Vagina (tissue), 2 donors: ENCODE data around the gene GDI1. TPM values are rescaled to one million over a fixed set of nuclear protein-coding genes. Genes with fewer than 3 reads are reported as not detected.

Experiments used
- DNase-seq, 2 donors: peaks; one replicate each; pipeline ENCODE4 v3.0.0-alpha.2; 2017; ENCODE audit errors: extremely low spot score in 2 of 2
- H3K27ac ChIP-seq: fragments of 200-600 bp; sonication (generic); one replicate; pipeline ENCODE4 v1.5.1; 2019
- H3K27me3 ChIP-seq: fragments of 200-600 bp; sonication (generic); one replicate; pipeline ENCODE4 v1.5.1; 2019
- H3K36me3 ChIP-seq, 2 donors: fragments of 200-600 bp; sonication (generic); one replicate each; pipeline ENCODE4 v1.5.1; 2017 to 2019
- H3K4me1 ChIP-seq: fragments of 200-600 bp; sonication (generic); one replicate; pipeline ENCODE4 v1.5.1; 2019
- H3K4me3 ChIP-seq, 2 donors: fragments of 200-600 bp; sonication (generic); 1 replicate in 1 of 2; 2 replicates in 1 of 2; pipeline ENCODE4 v1.5.1; 2016 to 2019
- H3K9me3 ChIP-seq: fragments of 200-600 bp; sonication (generic); one replicate; pipeline ENCODE4 v1.5.1; 2019
- POLR2A ChIP-seq, 2 donors: fragments of 450-650 bp; IDR thresholded peaks; one replicate each; pipeline ENCODE4 v1.6.1; 2017; ENCODE audit warnings: antibody characterized with exemption in 2 of 2, mild to moderate bottlenecking in 2 of 2, moderate library complexity in 2 of 2
- POLR2AphosphoS5 ChIP-seq, 2 donors: sonication (generic); formaldehyde crosslinking; IDR thresholded peaks; one replicate each; pipeline ENCODE4 v1.9.0; 2017; ENCODE audit warnings: antibody characterized with exemption in 2 of 2, mild to moderate bottlenecking in 2 of 2, low read depth in 1 of 2; ENCODE audit not compliant: insufficient read depth in 1 of 2
- intact Hi-C: fragments of 100-400 bp; cut with DNase I; formaldehyde crosslinking; loops from one replicate; pipeline ENCODE4 v1.15.1; 2023
- total RNA-seq: library from RNA; depleted of rRNA; stranded (reverse); fragments of >200 nt; gene quantifications from one replicate; pipeline ENCODE4 v1.2.3, GENCODE V29; 2016
- TF ChIP-seq, protein P1 (sequence below), 3 experiments: fragments of 450-650 bp in 2 of 3; fragments of 200-600 bp in 1 of 3; sonication (generic) in 1 of 3; IDR thresholded peaks; one replicate each; pipeline ENCODE4 v1.5.1; 2017 to 2019; ENCODE audit warnings: antibody characterized with exemption in 3 of 3, mild to moderate bottlenecking in 2 of 3, moderate library complexity in 2 of 3

GDI1 gene
- total RNA-seq, 1 donor from 2014 or later: 116 TPM

DNA sequence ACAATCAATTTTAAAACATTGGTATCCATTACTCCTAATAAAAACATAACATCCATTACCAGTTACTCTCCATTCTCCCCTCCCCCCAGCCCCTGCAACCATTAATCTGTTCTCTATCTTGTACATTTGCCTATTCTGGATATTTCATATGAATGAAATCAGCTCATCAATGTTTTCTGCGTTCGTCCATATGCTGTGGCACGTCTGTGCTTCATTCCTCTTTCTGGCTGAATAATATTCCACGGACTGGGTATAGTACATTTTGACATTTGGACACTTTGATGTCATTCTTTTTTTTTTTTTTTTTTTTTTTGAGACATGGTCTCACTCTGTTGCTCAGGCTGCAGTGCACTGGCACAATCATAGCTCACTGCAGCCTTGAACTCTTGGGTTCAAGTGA is 33.1 kb upstream of the GDI1 start:
- no peak for DNase-seq
- Histone ChIP-seq H3K4me3 (no peak overlapping the region), H3K36me3 (peaks cover 0 to 20% of the 10 kb centered on the region in 2 donors), H3K9me3 (no peaks in the 10 kb centered on the region), H3K27ac (no peak overlapping the region), H3K4me1 (peaks cover 21% of the 10 kb centered on the region), H3K27me3 (no peaks in the 10 kb centered on the region)
- intact Hi-C loops: no loop called here
- no peak for TF ChIP-seq POLR2A (IDR thresholded peaks at IDR 0.05)
- TF ChIP-seq, protein P1, sequence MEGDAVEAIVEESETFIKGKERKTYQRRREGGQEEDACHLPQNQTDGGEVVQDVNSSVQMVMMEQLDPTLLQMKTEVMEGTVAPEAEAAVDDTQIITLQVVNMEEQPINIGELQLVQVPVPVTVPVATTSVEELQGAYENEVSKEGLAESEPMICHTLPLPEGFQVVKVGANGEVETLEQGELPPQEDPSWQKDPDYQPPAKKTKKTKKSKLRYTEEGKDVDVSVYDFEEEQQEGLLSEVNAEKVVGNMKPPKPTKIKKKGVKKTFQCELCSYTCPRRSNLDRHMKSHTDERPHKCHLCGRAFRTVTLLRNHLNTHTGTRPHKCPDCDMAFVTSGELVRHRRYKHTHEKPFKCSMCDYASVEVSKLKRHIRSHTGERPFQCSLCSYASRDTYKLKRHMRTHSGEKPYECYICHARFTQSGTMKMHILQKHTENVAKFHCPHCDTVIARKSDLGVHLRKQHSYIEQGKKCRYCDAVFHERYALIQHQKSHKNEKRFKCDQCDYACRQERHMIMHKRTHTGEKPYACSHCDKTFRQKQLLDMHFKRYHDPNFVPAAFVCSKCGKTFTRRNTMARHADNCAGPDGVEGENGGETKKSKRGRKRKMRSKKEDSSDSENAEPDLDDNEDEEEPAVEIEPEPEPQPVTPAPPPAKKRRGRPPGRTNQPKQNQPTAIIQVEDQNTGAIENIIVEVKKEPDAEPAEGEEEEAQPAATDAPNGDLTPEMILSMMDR (IDR thresholded peaks at IDR 0.05): no peak
- no peak for TF ChIP-seq POLR2AphosphoS5 (IDR thresholded peaks at IDR 0.05; ENCODE audit: insufficient read depth in 1 of 2, low read depth in 1 of 2)

DNA sequence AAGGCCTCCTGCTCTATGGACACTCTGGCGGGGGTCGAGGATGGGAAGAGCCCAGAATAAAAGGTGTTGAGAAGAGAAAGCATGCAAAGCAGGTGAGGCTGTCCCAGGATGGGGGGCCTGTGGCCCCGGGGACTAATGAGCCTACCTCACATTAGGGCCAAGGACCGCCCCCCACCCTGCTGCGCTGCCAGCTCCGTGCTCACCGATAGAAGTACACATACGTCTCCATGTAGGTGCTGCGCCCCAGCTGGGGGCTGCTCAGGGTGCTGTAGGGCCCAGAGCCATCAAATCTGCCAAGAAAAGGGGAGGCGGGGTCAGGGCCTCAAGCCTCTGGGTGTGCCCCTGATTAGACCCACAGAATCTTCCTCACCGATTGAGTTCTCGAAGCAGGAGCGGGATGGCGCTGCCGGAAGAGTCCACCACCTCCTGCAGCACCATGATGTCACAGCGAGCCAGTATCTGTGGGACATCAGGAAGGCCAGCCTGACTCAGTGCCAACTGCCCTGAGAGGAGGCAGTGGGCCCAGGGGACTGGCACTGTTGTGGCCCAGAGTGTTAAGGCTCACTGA is 32.2 kb upstream of the GDI1 start:
- peaks cover 0 to 13% of the 10 kb centered on the region in 2 donors for H3K36me3 ChIP-seq
- TF ChIP-seq, protein P1 (IDR thresholded peaks at IDR 0.05): no peak
- TF ChIP-seq POLR2A (IDR thresholded peaks at IDR 0.05) (no peak), POLR2AphosphoS5 (IDR thresholded peaks at IDR 0.05; ENCODE audit: insufficient read depth in 1 of 2, low read depth in 1 of 2) (no peak)
- intact Hi-C loops: no loop called here

DNA sequence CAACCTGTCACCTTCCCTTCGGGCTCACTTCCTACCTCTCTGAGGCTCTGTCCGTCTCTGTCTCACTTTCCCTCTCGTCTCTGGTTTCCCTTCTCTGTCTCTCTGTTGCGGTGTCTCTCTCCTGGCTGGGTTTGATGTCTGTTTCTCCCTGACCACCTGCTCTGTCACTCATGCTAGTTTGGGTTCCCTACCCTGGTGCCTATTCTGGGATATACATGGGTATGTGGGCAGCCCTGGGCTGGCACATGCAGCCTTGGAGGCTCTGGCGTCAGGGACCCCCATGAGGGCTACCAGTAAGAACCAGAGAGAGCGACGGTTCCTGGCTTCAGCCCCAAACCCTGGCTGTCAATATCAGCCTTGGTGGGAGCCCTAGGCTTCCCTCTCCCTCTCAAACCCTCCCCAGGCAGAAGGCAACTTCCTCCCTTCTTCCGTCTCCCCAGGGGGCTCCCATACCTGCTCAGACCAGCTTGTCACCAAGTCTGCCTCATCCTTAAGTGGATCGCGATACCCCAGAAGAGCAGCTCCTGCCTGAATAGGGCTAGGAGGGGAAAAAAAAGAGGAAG is 28.2 kb upstream of the GDI1 start:
- TF ChIP-seq POLR2A (IDR thresholded peaks at IDR 0.05) (no peak), POLR2AphosphoS5 (IDR thresholded peaks at IDR 0.05; ENCODE audit: insufficient read depth in 1 of 2, low read depth in 1 of 2) (no peak)
- TF ChIP-seq, protein P1 (IDR thresholded peaks at IDR 0.05): no peak
- H3K4me1 ChIP-seq: peaks cover 10% of the 10 kb centered on the region
- H3K27me3 ChIP-seq: no peaks in the 10 kb centered on the region
- DNase-seq: peak in 1 of 2 donors; percentile 84
- no peaks in the 10 kb centered on the region for H3K9me3 ChIP-seq
- intact Hi-C loops: no loop called here
- no peaks in the 10 kb centered on the region for H3K36me3 ChIP-seq
- H3K27ac ChIP-seq: peak overlapping the region; percentile 57
- peak overlapping the region; percentile 19 to 33 for H3K4me3 ChIP-seq

More for the DNA sequence above, 32.2 kb upstream of the GDI1 start:
- no peak for DNase-seq
- Histone ChIP-seq H3K9me3 (no peaks in the 10 kb centered on the region), H3K27ac (no peak overlapping the region), H3K27me3 (no peaks in the 10 kb centered on the region), H3K4me3 (no peak overlapping the region), H3K4me1 (peaks cover 14% of the 10 kb centered on the region)

DNA sequence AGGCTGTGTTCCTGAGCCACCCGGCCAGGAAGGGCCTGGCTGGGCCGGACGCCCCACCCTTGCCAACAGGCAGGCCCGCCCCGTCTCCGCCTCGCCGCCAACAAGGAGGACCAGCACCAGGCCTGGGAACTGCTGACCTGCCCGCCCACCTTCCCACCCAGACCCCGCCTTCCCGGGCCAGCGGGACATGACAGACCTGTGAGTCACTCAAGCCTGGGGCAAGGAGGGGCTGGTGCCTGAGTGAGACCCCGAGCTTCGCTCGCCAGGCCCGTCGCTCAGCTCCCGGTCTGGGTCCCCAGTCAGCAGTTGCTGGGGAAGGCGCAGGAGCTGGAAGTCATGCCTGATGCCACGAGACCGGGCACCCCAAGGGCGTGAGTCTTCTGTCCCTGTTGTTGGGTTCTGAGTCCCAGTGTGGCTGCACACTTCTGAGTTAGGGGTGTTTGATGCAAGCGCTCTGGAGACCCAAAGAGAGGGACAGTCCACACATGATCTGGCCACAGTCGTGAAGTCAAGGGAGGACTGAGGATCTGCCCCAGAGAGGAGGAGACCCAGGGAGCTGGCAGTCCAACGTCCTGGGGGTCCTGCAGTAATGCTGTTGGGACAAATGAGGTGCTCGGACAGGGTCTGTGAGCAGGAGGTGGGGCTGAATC is 27.6 kb upstream of the GDI1 start, which contains the start of gene DNASE1L1:
Gene DNASE1L1 (minus strand): TSS at position 33 of the 650 bp plus-strand sequence. CDS start 3,686 bp downstream, outside the sequence.
- H3K4me3 ChIP-seq: peak within 1 kb of the TSS; percentile 19 to 33
- H3K27ac ChIP-seq: peak within 1 kb of the TSS; percentile 57
- peaks cover 10% of the 10 kb centered on the region for H3K4me1 ChIP-seq
- intact Hi-C loops: no loop called here
- no peaks in the 10 kb centered on the region for H3K27me3 ChIP-seq
- TF ChIP-seq POLR2AphosphoS5 (IDR thresholded peaks at IDR 0.05; ENCODE audit: insufficient read depth in 1 of 2, low read depth in 1 of 2): peak; percentile 13 to 69
- TF ChIP-seq, protein P1 (IDR thresholded peaks at IDR 0.05): no peak
- TF ChIP-seq POLR2A (IDR thresholded peaks at IDR 0.05): no peak
- DNase-seq: peak in 1 of 2 donors; percentile 93
- no peaks in the 10 kb centered on the region for H3K9me3 ChIP-seq
- H3K36me3 ChIP-seq: no peaks in the 10 kb centered on the region
